ENCODE results near the gene SHISAL2A.

DNA sequence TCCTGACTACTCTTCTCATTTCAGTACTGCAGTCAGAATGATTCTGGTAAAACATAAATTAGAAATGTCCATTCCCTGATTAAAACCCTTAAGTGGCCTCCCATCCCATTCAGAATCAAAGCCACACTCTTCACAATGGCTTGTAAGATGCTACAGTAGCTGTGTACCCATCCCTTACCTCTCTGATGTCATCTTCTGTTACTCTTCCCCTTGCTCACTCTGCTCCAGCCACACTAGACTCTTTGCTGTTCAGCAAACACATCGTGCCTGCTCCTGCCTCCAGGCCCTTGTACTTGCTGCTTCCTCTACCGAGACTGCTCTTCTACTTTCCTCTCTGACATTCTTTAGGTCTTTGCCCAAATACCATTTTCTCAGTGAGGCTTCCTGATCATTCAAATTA is 35.1 kb upstream of the SHISAL2A start:
- TF ChIP-seq, protein P1, sequence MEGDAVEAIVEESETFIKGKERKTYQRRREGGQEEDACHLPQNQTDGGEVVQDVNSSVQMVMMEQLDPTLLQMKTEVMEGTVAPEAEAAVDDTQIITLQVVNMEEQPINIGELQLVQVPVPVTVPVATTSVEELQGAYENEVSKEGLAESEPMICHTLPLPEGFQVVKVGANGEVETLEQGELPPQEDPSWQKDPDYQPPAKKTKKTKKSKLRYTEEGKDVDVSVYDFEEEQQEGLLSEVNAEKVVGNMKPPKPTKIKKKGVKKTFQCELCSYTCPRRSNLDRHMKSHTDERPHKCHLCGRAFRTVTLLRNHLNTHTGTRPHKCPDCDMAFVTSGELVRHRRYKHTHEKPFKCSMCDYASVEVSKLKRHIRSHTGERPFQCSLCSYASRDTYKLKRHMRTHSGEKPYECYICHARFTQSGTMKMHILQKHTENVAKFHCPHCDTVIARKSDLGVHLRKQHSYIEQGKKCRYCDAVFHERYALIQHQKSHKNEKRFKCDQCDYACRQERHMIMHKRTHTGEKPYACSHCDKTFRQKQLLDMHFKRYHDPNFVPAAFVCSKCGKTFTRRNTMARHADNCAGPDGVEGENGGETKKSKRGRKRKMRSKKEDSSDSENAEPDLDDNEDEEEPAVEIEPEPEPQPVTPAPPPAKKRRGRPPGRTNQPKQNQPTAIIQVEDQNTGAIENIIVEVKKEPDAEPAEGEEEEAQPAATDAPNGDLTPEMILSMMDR (IDR thresholded peaks at IDR 0.05 in 2 of 3, conservative IDR thresholded peaks at IDR 0.05 in 1 of 3; ENCODE audit: control insufficient read depth in 2 of 3, extremely low read depth in 1 of 3, insufficient read depth in 1 of 3, low read depth in 3 of 3, low read length in 3 of 3) = no peak
- TF ChIP-seq, protein P2, sequence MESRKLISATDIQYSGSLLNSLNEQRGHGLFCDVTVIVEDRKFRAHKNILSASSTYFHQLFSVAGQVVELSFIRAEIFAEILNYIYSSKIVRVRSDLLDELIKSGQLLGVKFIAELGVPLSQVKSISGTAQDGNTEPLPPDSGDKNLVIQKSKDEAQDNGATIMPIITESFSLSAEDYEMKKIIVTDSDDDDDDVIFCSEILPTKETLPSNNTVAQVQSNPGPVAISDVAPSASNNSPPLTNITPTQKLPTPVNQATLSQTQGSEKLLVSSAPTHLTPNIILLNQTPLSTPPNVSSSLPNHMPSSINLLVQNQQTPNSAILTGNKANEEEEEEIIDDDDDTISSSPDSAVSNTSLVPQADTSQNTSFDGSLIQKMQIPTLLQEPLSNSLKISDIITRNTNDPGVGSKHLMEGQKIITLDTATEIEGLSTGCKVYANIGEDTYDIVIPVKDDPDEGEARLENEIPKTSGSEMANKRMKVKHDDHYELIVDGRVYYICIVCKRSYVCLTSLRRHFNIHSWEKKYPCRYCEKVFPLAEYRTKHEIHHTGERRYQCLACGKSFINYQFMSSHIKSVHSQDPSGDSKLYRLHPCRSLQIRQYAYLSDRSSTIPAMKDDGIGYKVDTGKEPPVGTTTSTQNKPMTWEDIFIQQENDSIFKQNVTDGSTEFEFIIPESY (IDR thresholded peaks at IDR 0.05) = no peak
- no peak for TF ChIP-seq MTA3 (IDR thresholded peaks at IDR 0.05; ENCODE audit: borderline replicate concordance, low read length)
- TF ChIP-seq POLR2AphosphoS5 (IDR thresholded peaks at IDR 0.05; ENCODE audit: low read length) = no peak
- no peak for TF ChIP-seq ZZZ3 (IDR thresholded peaks at IDR 0.05; ENCODE audit: control insufficient read depth, insufficient read length, low read depth)
- TF ChIP-seq NFYA (IDR thresholded peaks at IDR 0.05; ENCODE audit: borderline replicate concordance, low read depth, low read length) = no peak
- no peak for TF ChIP-seq STAT1 (conservative IDR thresholded peaks at IDR 0.05)
